Brain microvascular endothelial cell (primary cell): ENCODE data around the gene KIRREL1.
A peak's percentile ranks its signal among the peaks of the same experiment; 100 is the strongest.

Experiments used
- DNase-seq: peaks from one replicate; pipeline ENCODE4 v3.0.0-alpha.2; 2020
- H3K27ac ChIP-seq: fragments of 250-450 bp; sonication (Bioruptor Pico); 2 replicates; pipeline ENCODE4 v1.5.1; 2020; ENCODE audit warnings: mild to moderate bottlenecking, moderate library complexity
- H3K27me3 ChIP-seq: fragments of 250-450 bp; sonication (Bioruptor Pico); replicated peaks from 2 replicates; pipeline ENCODE4 v1.5.1; 2020; ENCODE audit warnings: mild to moderate bottlenecking
- H3K36me3 ChIP-seq: fragments of 250-450 bp; sonication (Bioruptor Pico); replicated peaks from 2 replicates; pipeline ENCODE4 v1.5.1; 2020; ENCODE audit warnings: mild to moderate bottlenecking
- H3K4me3 ChIP-seq: 2 replicates; pipeline ENCODE4 v1.5.1; 2011; ENCODE audit warnings: low read depth, mild to moderate bottlenecking, control low read depth, low read length, moderate library complexity
- in situ Hi-C: cut with HindIII; loops from 2 replicates; pipeline ENCODE4 v1.10.0; 2017; ENCODE audit warnings: low sequenced_read_pairs, low pct_ligation_motif_present
- TF ChIP-seq, protein P1 (sequence below): IDR thresholded peaks from 2 replicates; pipeline ENCODE4 v1.5.1; 2011; ENCODE audit warnings: low read depth, mild to moderate bottlenecking, moderate library complexity, low read length, control low read depth, inconsistent platforms; ENCODE audit errors: missing control alignments

The KIRREL1 gene

DNA sequence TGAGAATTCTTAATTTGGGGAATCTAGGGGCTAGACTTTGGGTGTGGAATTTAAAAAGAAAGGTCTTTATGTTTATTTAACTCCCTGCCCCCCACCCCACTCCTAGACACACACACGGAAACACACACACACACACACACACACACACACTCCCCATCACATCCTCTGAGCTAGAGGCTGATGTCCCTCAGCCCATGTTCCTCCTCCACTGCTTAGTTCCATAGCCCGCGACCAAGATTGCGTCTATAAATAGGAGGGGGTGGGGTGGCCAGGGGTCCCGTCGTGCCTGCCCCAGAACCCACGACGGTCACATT, 655 bp upstream of the KIRREL1 start:
- Histone ChIP-seq H3K27me3 (no peaks in the 10 kb centered on the region), H3K27ac (no peak overlapping the region), H3K4me3 (peak overlapping the region; percentile 90), H3K36me3 (no peaks in the 10 kb centered on the region)
- TF ChIP-seq, protein P1, sequence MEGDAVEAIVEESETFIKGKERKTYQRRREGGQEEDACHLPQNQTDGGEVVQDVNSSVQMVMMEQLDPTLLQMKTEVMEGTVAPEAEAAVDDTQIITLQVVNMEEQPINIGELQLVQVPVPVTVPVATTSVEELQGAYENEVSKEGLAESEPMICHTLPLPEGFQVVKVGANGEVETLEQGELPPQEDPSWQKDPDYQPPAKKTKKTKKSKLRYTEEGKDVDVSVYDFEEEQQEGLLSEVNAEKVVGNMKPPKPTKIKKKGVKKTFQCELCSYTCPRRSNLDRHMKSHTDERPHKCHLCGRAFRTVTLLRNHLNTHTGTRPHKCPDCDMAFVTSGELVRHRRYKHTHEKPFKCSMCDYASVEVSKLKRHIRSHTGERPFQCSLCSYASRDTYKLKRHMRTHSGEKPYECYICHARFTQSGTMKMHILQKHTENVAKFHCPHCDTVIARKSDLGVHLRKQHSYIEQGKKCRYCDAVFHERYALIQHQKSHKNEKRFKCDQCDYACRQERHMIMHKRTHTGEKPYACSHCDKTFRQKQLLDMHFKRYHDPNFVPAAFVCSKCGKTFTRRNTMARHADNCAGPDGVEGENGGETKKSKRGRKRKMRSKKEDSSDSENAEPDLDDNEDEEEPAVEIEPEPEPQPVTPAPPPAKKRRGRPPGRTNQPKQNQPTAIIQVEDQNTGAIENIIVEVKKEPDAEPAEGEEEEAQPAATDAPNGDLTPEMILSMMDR: no peak
- in situ Hi-C loops: no loop called here
- no peak for DNase-seq

DNA sequence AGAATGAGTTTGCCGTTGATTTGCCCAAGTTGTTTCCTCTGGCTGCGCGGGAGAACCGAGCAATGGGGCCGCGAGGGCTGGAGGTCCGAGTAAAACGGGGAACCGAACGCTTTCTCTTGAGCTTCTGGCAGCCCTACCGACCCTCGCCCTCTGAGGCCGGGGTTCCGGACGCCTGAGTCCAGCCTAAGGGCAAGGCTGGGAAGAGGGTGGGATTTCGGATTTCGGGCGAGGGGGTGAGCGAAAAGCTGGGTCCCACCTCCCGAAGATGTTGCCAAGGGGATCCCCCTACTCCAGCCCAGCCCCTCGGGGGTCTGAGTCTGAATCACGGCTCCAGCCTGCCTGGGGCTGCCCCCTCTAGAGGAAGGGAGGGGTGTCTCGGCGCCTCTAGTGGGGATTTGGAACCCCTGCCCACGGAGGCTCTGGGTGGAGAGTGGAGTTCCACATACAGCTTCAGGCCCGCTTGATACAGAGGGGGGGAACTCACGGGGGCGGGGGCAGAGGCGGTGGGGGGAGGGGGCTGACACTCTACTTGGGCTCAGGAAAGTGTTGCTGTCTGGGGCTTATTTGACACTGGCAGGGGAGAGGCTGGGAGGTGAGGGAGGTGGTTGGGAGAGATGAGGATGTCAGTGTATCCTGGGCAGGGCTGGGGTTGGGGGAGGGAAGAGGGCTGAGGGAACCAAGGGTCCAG, 617 bp downstream of the KIRREL1 start:
- peak overlapping the region; percentile 8 for H3K27ac ChIP-seq
- in situ Hi-C loops: no loop called here

DNA sequence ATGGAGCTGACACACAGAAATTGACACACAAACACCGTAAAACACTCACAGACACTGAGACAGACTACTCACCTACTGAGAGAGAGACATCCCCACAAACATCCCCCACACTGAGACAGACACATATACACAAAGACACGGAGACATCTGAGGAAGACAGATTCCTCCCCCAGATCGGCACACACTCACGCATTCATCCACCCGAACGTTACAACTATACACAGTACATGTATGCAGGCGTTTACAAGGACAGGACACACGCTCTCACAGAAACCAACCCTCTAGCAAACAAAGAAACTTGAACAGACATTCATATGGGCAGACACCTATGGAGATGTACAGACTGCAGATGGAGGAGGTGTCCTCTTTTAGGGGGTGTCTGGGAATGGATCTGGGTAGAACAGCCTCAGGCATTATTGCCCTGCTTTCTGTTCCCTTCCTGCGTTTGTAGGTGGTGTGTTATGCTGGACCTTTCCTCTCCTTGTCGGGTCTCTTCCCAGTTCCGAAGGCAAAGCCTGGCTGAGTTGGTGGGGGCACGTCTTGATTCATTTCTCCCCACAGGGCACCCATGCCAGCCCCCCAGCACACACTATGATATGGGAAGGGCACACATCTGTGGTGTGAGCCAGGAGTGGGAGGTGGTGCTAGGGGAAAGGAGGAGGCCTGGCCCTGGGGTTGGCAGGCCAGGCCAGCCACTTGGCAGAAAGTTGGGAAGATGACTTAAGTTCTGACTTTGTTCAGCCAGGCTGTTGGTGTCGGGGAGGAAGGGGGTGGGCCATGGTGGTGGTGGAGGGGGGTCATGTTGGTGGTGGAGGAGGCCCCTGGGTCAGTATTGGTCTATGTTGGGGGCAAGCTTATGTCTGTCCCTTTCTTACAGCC, 1.5 kb downstream of the KIRREL1 start:
- TF ChIP-seq, protein P1: no peak
- Histone ChIP-seq H3K27ac (no peak overlapping the region), H3K36me3 (no peaks in the 10 kb centered on the region), H3K4me3 (peak overlapping the region; percentile 90), H3K27me3 (no peaks in the 10 kb centered on the region)
- in situ Hi-C loops: no loop called here
- no peak for DNase-seq

More for the DNA sequence above, 617 bp downstream of the KIRREL1 start:
- Histone ChIP-seq H3K36me3 (no peaks in the 10 kb centered on the region), H3K27me3 (no peaks in the 10 kb centered on the region), H3K4me3 (peak overlapping the region; percentile 90)
- TF ChIP-seq, protein P1: peak; percentile 44
- no peak for DNase-seq

DNA sequence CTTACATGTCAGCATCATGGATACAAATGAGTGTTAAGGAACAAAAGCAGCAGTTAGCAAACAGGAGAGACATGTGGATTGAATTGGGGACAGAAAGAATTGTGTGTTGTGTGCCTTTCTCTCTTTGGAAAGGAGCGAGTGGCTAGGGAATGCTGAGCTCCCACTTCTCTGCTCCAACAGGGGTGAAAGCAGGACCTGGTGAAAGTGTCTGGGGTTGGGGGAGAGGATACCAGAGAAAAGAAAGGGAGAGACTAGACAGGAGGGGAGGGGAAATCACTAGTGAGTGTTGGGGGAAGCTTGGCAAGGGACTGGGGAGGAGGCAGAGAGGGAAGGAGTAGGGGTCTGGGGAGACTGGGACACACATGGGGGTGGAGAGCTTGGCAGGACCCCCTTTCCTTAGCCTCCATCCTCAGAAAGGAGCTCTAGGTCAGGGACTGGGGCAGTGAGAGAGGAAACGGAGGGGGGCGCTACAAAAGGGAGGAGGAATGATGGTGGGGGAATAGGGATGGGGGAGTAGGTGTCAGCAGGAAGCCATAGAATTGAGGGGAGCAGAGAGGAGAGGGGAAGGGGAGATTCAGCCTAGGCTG, 2.2 kb downstream of the KIRREL1 start:
- TF ChIP-seq, protein P1: peak; percentile 32
- in situ Hi-C loops: no loop called here
- no peak for DNase-seq
- no peaks in the 10 kb centered on the region for H3K36me3 ChIP-seq
- no peaks in the 10 kb centered on the region for H3K27me3 ChIP-seq
- H3K27ac ChIP-seq: no peak overlapping the region
- H3K4me3 ChIP-seq: peak overlapping the region; percentile 90

DNA sequence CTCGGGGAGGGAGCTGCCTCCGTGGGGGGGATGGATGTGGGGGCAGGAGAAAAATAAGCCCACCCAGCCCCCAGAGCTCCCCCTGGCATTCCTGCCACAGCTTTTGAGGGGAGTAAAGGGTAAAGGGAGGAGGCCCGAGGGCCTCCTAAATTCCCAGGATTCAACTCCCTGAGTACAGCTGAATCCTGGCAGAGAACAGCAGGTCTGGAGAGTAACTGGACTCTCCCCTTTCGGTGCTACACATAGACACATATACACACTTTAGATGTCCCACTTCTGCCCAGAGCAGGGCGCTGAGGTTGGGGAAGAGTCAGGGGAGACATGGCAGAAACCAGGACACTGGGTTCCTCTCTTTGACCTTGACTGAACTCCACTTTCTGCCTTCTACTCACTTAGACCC, 3.0 kb downstream of the KIRREL1 start:
- no peak overlapping the region for H3K4me3 ChIP-seq

More for the DNA sequence above, 3.0 kb downstream of the KIRREL1 start:
- in situ Hi-C loops: no loop called here
- Histone ChIP-seq H3K27me3 (no peaks in the 10 kb centered on the region), H3K27ac (no peak overlapping the region), H3K36me3 (no peaks in the 10 kb centered on the region)
- TF ChIP-seq, protein P1: no peak
- no peak for DNase-seq
